Lung (tissue), 12 donors: ENCODE measurements around the gene SPPL2C. TPM values are rescaled to one million over a fixed set of nuclear protein-coding genes. Genes with fewer than 3 reads are reported as not detected.
"Not testable (repeated sequence)": the region's sequence is repeated elsewhere in the genome, so short reads cannot be mapped to it uniquely, and the experiment has no call there.

Experiments used
- ATAC-seq: fragments of 200-7000 bp; cut with Tn5 transposase; one replicate; pipeline ENCODE4 v1.9.1; 2020; ENCODE audit warnings: moderate number of reproducible peaks; ENCODE audit not compliant: insufficient read depth, low FRiP score
- DNase-seq, 3 donors: peaks; one replicate each; pipeline ENCODE4 v3.0.0-alpha.2; 2013 to 2017
- H3K27ac ChIP-seq, 2 donors: one replicate each; pipeline ENCODE4 v1.5.1; 2013; ENCODE audit warnings: mild to moderate bottlenecking in 2 of 2, moderate library complexity in 2 of 2, control low read depth in 1 of 2, inconsistent platforms in 1 of 2, low read depth in 1 of 2, low read length in 1 of 2
- H3K27me3 ChIP-seq, 3 donors: one replicate each; pipeline ENCODE4 v1.5.1; 2013; ENCODE audit warnings: low read length in 2 of 3; ENCODE audit not compliant: control insufficient read depth in 3 of 3, insufficient read depth in 3 of 3
- H3K36me3 ChIP-seq, 4 donors: one replicate each; pipeline ENCODE4 v1.5.1; 2013; ENCODE audit warnings: low read length in 4 of 4, mild to moderate bottlenecking in 1 of 4, moderate library complexity in 1 of 4; ENCODE audit not compliant: control insufficient read depth in 4 of 4, insufficient read depth in 4 of 4
- H3K4me1 ChIP-seq, 5 donors: one replicate each; pipeline ENCODE4 v1.5.1; 2013; ENCODE audit warnings: low read length in 5 of 5, mild to moderate bottlenecking in 2 of 5, moderate library complexity in 1 of 5; ENCODE audit not compliant: control insufficient read depth in 5 of 5, insufficient read depth in 5 of 5
- H3K4me3 ChIP-seq: one replicate; pipeline ENCODE4 v1.5.1; 2013; ENCODE audit warnings: mild to moderate bottlenecking, control low read depth, moderate library complexity
- H3K9ac ChIP-seq, 2 donors: one replicate each; pipeline ENCODE4 v1.5.1; 2013; ENCODE audit warnings: low read length in 2 of 2, control low read depth in 1 of 2; ENCODE audit not compliant: insufficient read depth in 1 of 2
- H3K9me3 ChIP-seq, 4 donors: one replicate each; pipeline ENCODE4 v1.5.1; 2013; ENCODE audit warnings: low read length in 3 of 4, mild to moderate bottlenecking in 1 of 4, moderate library complexity in 1 of 4; ENCODE audit not compliant: control insufficient read depth in 4 of 4, insufficient read depth in 3 of 4
- WGBS, 2 donors: extraction: QIAGEN DNeasy Blood & Tissue Kit; methylation state at CpG; one replicate each; pipeline ENCODE4 v1.1.7; 2013; 5-methylcytosine and 5-hydroxymethylcytosine counted together
- polyA plus RNA-seq, 2 donors: library from polyadenylated mRNA; stranded (reverse); fragments of 200-250 nt; gene quantifications; one replicate each; pipeline ENCODE4 v1.2.1, GENCODE V29; 2013
- total RNA-seq, 2 donors: library from RNA; depleted of rRNA in 1 of 2; stranded (reverse); fragments of >200 nt in 1 of 2; gene quantifications; one replicate each; pipeline ENCODE4 v1.2.1, GENCODE V29; 2014 to 2021
- TF ChIP-seq, protein P1 (sequence below): IDR thresholded peaks from 2 replicates; pipeline ENCODE4 v1.5.1; 2012; ENCODE audit warnings: mild to moderate bottlenecking; ENCODE audit errors: control extremely low read depth, extremely low read depth
- donor health status: control.
- donor health status: control.
- donor health status: Bipolar disorder and iron deficiency.
- donor health status: healthy.
- donor health status: DM: yes; HTN: yes; CAD: no.

Gene SPPL2C
- total and polyA plus RNA-seq, 4 donors: not detected

DNA sequence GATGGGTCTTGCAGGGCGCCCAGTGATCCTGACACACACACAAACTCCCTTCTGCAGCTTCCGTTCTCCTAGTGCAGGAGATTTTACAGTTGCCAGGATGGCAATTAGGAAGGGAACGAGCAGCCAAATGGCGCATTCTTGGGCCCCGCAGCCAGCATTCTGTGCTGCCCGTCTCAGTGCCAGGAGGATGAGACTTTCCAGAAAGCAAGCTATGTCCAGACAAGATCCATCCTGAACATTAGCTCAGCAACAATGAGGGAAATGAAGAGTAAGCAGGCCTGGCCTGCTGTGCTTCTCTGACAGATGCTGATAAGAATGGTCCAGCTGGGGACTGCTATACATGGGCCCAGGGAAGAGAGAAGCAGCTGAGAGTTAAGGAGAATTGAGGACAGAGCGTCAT, 16.5 kb downstream of the SPPL2C start:
- ATAC-seq (no peak), DNase-seq (no peak)
- Histone ChIP-seq H3K27me3 (peaks cover 4 to 9% (median 5%) of the 10 kb centered on the region in 3 donors), H3K4me1 (no peaks in the 10 kb centered on the region), H3K36me3 (no peaks in the 10 kb centered on the region), H3K9me3 (peaks cover 0 to 2% (median 0%) of the 10 kb centered on the region in 4 donors), H3K27ac (no peak overlapping the region), H3K9ac (no peak overlapping the region), H3K4me3 (no peak overlapping the region)
- WGBS, 2 donors: 83 to 89% methylated on average over 7 of the region's 7 CpGs
- TF ChIP-seq, protein P1, sequence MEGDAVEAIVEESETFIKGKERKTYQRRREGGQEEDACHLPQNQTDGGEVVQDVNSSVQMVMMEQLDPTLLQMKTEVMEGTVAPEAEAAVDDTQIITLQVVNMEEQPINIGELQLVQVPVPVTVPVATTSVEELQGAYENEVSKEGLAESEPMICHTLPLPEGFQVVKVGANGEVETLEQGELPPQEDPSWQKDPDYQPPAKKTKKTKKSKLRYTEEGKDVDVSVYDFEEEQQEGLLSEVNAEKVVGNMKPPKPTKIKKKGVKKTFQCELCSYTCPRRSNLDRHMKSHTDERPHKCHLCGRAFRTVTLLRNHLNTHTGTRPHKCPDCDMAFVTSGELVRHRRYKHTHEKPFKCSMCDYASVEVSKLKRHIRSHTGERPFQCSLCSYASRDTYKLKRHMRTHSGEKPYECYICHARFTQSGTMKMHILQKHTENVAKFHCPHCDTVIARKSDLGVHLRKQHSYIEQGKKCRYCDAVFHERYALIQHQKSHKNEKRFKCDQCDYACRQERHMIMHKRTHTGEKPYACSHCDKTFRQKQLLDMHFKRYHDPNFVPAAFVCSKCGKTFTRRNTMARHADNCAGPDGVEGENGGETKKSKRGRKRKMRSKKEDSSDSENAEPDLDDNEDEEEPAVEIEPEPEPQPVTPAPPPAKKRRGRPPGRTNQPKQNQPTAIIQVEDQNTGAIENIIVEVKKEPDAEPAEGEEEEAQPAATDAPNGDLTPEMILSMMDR: no peak

DNA sequence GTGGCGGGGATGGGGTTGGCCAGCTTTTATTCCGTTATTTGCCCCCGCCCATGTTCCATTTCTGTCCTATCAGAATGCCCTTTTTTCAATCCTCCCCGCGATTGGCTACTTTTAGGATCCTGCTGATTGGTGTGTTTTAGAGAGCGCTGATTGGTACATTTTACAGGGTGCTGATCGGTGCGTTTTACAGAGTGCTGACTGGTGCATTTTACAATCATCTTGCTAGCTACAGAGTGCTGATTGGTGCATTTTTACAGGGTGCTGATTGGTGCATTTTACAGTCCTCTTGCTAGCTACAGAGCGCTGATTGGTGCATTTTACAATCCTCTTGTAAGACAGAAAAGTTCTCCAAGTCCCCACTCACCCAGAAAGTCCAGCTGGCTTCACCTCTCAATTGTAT, 17.4 kb downstream of the SPPL2C start:
- not testable (repeated sequence) for ATAC-seq, H3K4me3 ChIP-seq, H3K9ac ChIP-seq, H3K4me1 ChIP-seq, H3K27me3 ChIP-seq, H3K9me3 ChIP-seq, DNase-seq, H3K36me3 ChIP-seq, H3K27ac ChIP-seq
- WGBS, 2 donors: 77 to 86% methylated on average over 9 of the region's 9 CpGs

DNA sequence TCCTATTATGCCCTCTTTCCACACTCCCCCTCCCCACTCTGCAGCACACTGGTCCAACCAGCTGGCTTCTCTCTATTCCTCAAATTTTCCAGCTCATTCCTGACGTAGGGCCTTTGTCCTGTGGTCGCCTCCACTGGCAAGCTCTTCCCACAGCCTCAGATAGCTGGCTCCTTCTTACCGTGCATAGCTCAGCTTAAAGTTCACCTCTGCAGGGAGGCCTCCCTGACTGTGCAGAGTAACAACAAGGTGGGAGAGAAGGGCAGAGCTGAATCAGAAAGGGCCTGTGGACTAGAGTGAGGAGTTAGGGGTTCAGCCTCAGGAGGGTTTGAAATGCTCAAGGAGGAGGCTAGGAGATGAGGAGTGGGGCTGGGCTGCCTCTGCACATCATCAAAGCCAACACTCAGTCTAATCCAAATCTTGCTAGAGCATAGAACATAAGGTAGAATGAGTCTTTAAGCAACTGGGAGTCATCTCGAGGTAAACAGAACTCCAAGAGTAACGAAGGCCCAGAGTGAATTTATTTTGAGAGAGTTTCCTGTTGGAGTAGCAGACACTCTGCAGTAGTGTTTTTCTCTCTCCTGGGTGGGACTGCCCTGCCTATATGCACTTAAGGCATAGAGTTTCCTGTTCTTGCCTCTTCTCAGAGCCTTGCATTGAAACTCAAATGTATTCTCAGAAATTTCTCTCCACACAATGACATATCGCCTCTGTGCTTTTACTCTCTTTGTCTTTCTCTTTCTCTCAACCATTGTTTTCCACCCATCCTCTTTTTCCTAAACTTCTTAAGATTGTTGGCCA, 19.4 kb downstream of the SPPL2C start:
- Histone ChIP-seq H3K4me3 (no peak overlapping the region), H3K4me1 (no peaks in the 10 kb centered on the region), H3K27me3 (peaks cover 4 to 9% (median 5%) of the 10 kb centered on the region in 3 donors), H3K36me3 (no peaks in the 10 kb centered on the region), H3K9me3 (peaks cover 0 to 2% (median 0%) of the 10 kb centered on the region in 4 donors), H3K27ac (no peak overlapping the region), H3K9ac (no peak overlapping the region)
- TF ChIP-seq, protein P1: no peak
- WGBS, 2 donors: 56% methylated on average over 6 of the region's 6 CpGs
- ATAC-seq (no peak), DNase-seq (no peak)

DNA sequence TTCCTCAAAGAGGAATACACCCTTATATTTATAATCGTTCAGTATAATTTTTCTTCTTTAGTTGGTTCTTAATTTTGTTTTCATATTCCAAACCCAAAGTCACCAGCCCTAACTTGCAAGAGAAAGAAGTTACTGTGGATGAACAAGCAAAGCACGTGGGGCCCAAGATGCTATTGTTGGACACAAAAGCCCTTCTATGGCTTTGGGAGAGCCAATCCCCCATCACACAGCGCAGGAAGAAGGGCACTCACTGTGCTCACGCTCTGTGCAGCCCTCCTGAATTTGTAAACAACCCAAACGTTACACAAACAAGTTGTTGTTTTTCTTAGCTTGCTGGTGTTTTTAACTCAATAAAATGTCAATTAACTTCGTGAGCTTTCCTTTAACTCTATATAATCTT, 22.5 kb downstream of the SPPL2C start:
- no peak for DNase-seq
- H3K9ac ChIP-seq: no peak overlapping the region
- TF ChIP-seq, protein P1: no peak
- no peaks in the 10 kb centered on the region for H3K4me1 ChIP-seq
- peaks cover 4 to 6% (median 5%) of the 10 kb centered on the region in 3 donors for H3K27me3 ChIP-seq
- WGBS, 2 donors: 81 to 88% methylated on average over 6 of the region's 6 CpGs
- no peak overlapping the region for H3K4me3 ChIP-seq
- H3K27ac ChIP-seq: no peak overlapping the region
- no peaks in the 10 kb centered on the region for H3K9me3 ChIP-seq
- ATAC-seq: no peak
- H3K36me3 ChIP-seq: no peaks in the 10 kb centered on the region
